ENCODE measurements around the gene YAP1.

Gene YAP1

GRCh38 chr11:102163368-102163767, 53.1 kb downstream of the YAP1 start:
- no peak for DNase-seq (ENCODE audit: low read depth)

DNA sequence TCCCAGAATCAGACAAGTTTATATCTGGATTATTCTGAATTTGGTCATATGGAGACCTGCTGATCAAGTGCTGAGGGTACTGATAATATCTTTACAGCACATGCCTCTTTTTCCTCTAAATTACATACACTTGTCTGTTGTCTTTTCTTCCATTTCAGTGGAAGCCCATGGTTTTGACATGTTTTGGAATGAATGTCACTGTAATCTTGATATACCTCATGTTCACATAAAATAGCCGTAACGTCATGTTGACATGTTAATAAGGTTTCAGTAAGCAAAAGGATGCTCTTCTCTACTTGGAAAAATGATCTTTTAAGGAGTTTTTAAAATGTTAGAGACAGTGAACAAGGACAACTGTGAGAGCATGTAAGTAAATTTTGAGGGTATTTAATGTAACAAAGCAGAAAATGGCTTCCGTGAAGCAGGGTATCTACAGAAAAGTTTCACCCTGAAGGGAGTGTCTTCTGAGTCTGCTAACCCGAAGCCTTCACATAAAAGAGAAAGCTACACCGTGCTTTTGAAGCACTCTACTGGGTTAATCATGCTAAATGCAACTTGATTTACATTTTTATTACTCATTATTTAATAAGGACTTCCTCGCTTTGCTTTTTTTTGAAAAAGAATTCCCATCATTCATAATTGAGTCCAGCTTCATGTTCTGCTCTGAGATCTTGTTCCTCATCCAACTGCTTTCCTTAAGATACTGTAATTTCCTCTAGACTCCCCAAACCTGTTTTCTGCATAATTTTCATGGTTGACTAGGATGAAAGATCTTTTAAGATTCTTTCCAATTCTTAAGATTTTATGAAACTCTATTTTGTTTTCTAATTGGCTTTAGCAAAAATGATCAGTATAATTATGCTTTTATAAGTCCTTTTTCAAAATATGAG, 56.2 kb downstream of the YAP1 start:
- no peak for DNase-seq (ENCODE audit: low read depth)

DNA sequence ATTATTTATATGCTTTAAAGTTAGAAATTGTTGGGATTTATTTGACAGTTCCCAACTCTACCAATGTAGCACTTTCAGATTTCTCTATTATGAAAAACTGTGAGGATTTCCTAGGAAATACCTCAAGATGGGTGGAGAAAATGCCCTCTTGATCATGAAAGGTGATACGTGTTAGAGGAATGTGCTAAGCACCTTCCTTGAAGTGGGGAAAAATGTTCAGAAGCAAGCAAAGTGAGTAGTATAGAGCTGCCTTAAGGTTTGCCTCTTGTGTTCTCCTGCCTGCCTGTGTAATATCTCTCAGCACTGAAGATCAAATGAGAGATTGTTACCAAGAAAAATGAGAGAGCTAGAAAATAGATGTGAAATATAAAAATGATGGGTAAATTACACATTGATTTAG, 58.2 kb downstream of the YAP1 start:
- no peak for DNase-seq (ENCODE audit: low read depth)

GRCh38 chr11:102171101-102171500, 60.9 kb downstream of the YAP1 start:
- DNase-seq (ENCODE audit: low read depth): no peak

GRCh38 chr11:102172127-102172848, 62.0 kb downstream of the YAP1 start:
- no peak for DNase-seq (ENCODE audit: low read depth)

GRCh38 chr11:102177126-102177525, 66.9 kb downstream of the YAP1 start:
- no peak for DNase-seq (ENCODE audit: low read depth)

DNA sequence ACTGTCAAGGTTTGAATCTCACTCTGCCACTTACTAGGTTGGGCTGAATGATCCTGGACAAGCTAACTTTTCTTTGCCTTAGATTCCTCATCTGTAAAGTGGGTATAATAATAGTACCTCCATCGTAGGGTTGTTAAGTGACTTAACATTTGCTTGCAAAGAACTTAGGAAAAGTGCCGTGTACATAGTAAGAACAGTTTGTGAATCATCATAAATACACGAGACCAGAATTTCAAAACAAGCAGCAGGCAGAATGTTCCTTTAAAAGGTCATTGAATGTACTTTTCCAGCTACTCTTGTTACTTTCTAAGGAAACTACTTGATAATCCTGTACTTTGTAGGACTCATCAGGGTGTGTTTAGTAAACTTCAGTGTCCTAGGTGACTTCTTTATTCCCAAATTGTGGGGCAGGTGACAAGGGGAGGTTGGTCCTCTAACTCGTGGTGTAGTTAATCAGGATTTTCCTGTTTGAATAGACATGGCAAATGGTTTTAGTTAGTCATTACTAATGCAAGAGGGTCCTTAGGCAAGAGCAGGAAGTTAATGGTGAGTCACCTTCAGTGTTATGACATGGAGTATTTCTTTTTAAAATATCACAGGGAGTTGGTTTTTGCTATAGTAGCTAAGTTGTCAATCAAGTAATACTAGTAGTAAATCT, 67.9 kb downstream of the YAP1 start:
- DNase-seq (ENCODE audit: low read depth): no peak

GRCh38 chr11:102179371-102179770, 69.1 kb downstream of the YAP1 start:
- no peak for DNase-seq (ENCODE audit: low read depth)

GRCh38 chr11:102184269-102184987, 74.2 kb downstream of the YAP1 start:
- no peak for DNase-seq (ENCODE audit: low read depth)

DNA sequence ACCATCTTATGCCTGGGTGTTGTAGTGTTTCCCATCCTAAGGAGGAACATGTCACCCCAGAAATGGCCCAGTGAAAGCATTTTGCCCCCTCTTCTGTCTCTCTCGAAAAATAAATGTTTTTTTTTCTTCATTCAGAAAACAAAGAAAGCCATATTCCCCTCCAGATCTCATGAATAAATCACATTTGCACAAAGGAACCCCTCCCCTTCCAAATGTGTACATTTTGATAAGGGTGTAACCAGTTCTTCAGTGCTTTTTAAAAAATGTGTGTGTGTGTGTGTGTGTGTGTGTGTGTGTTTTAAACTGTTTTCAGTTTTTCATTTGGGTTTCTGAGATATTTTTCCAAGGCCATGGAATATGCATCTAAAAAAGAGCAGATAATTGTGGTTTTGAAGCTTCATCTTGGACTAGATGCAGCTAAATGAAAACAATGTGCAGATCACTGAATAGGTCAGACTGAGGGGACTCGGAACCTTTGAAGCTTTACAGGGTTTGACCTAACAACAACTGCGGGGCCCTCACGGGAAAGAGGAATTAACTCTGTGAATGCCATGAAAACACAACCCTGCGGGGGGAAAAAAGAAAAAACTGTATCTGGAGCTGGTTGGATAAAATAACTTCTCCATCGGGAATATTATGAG, 76.4 kb downstream of the YAP1 start:
- no peak for DNase-seq (ENCODE audit: low read depth)

- no peak for DNase-seq (ENCODE audit: low read depth)
These were observed 77.3 kb downstream of the YAP1 start for GRCh38 chr11:102187416-102188151.

- DNase-seq (ENCODE audit: low read depth): no peak
These were observed 78.2 kb downstream of the YAP1 start for GRCh38 chr11:102188488-102188887.

GRCh38 chr11:102191832-102192231, 81.6 kb downstream of the YAP1 start:
- no peak for DNase-seq (ENCODE audit: low read depth)

DNA sequence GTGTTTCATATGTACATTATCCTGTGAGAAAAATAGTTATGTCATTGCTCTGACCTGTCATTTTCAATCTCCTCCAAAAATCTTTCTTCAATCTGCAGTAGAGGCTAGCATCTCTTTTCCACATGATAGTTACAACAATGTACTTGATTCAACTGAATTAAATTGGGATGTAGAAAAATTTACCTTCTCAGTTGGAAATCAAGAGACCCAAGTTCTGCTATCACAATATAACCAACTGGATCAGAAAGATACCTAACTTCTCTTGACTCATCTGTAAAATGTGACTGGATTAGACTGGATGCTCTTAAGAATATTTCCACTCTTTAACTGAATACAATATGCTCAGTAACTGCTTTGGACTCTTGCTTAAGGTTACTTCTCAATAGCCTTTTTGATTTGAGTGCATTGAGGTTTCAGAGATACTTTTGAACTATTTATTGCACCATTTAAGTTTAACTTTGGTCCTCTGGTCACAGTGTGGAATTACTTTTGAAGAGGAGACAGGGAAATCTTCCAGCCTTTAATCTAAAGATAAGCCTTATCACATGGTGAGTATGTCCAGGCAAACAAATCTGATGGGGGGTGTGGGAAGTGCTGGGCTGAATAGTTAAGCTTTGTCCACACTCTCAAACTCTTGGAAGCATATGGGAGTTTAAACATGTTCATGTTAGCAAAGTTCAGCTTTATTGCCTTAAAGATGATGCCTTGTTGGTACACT, 82.3 kb downstream of the YAP1 start:
- no peak for DNase-seq (ENCODE audit: low read depth)

- no peak for DNase-seq (ENCODE audit: low read depth)
These were observed 84.0 kb downstream of the YAP1 start for GRCh38 chr11:102194257-102194656.

GRCh38 chr11:102194990-102195389, 84.7 kb downstream of the YAP1 start:
- no peak for DNase-seq (ENCODE audit: low read depth)

- no peak for DNase-seq (ENCODE audit: low read depth)
These were observed 86.1 kb downstream of the YAP1 start for GRCh38 chr11:102196351-102196750.

DNA sequence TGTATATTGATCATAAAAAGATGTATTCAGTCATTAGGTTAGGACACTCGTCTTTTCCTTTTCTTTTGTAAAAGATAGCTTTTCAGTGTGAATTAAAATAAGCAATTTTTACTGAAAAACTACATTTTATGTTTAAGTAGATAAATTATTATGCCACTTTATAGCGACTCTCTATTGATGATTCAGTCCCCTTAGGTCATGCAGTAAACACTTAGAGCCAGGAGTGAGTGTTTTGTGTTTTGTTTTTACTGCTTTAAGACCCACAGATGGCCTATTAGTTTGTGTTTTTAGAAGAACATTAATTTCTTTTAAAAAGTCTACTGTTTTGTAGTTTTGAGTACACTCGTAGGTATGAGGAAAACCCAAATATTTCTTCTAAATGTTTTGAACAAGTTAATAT, 86.6 kb downstream of the YAP1 start:
- DNase-seq (ENCODE audit: low read depth): no peak

GRCh38 chr11:102197670-102198139, 87.5 kb downstream of the YAP1 start:
- DNase-seq (ENCODE audit: low read depth): no peak

GRCh38 chr11:102199673-102200072, 89.4 kb downstream of the YAP1 start:
- no peak for DNase-seq (ENCODE audit: low read depth)
